Type B pancreatic cell (in vitro differentiated cells): ENCODE measurements around the gene GPC6. TPM values are rescaled to one million over a fixed set of nuclear protein-coding genes. Genes with fewer than 3 reads are reported as not detected.

Experiments
- DNase-seq: peaks from one replicate; pipeline ENCODE4 v3.0.0; 2021; ENCODE audit warnings: mixed read lengths; ENCODE audit not compliant: unreplicated experiment; ENCODE audit errors: extremely low spot score
- H3K27ac Mint-ChIP-seq: 2 replicates; pipeline ENCODE4 v1.8.0; 2021; ENCODE audit warnings: mild to moderate bottlenecking, mixed read lengths
- H3K27me3 Mint-ChIP-seq: 2 replicates; pipeline ENCODE4 v1.8.0; 2021; ENCODE audit warnings: mixed read lengths
- H3K36me3 Mint-ChIP-seq: 2 replicates; pipeline ENCODE4 v1.8.0; 2021; ENCODE audit warnings: mixed read lengths
- H3K4me1 Mint-ChIP-seq: one replicate; pipeline ENCODE4 v1.8.0; 2021; ENCODE audit warnings: mixed read lengths; ENCODE audit not compliant: unreplicated experiment
- H3K4me3 Mint-ChIP-seq: 2 replicates; pipeline ENCODE4 v1.8.0; 2021; ENCODE audit warnings: mild to moderate bottlenecking, mixed read lengths
- H3K9me3 Mint-ChIP-seq: 2 replicates; pipeline ENCODE4 v1.8.0; 2021; ENCODE audit warnings: mixed read lengths
- CTCF ChIP-seq: fragments of 200-600 bp; sonication (generic); conservative IDR thresholded peaks from 2 replicates; pipeline ENCODE4 v1.5.0; 2021; ENCODE audit warnings: antibody characterized with exemption, mild to moderate bottlenecking
- total RNA-seq: library from RNA; stranded (reverse); gene quantifications from 2 replicates; pipeline ENCODE4 v1.2.1, GENCODE V29; 2021; ENCODE audit warnings: low replicate concordance

Gene GPC6
- total RNA-seq, 1 donor from 2014 or later = 30.5 TPM

GRCh38 chr13:93687261-93687660 is 460.7 kb downstream of the GPC6 start:
- DNase-seq = no peak
- TF ChIP-seq CTCF = no peak
- H3K36me3 Mint-ChIP-seq = no peaks in the 10 kb centered on the region
- no peak overlapping the region for H3K27ac Mint-ChIP-seq
- no peaks in the 10 kb centered on the region for H3K4me1 Mint-ChIP-seq
- no peaks in the 10 kb centered on the region for H3K9me3 Mint-ChIP-seq
- H3K4me3 Mint-ChIP-seq = no peak overlapping the region
- no peaks in the 10 kb centered on the region for H3K27me3 Mint-ChIP-seq

GRCh38 chr13:93689333-93689732 is 462.7 kb downstream of the GPC6 start:
- no peak for TF ChIP-seq CTCF
- Mint-ChIP-seq H3K4me3 (no peak overlapping the region), H3K9me3 (no peaks in the 10 kb centered on the region), H3K36me3 (no peaks in the 10 kb centered on the region), H3K4me1 (no peaks in the 10 kb centered on the region), H3K27ac (no peak overlapping the region), H3K27me3 (no peaks in the 10 kb centered on the region)
- DNase-seq = no peak

- no peak for TF ChIP-seq CTCF
These were observed 463.5 kb downstream of the GPC6 start for GRCh38 chr13:93690139-93690538.

GRCh38 chr13:93698016-93698613 is 471.5 kb downstream of the GPC6 start:
- no peak overlapping the region for H3K4me3 Mint-ChIP-seq
- H3K9me3 Mint-ChIP-seq = peaks cover 5% of the 10 kb centered on the region
- no peak for TF ChIP-seq CTCF
- no peak overlapping the region for H3K27ac Mint-ChIP-seq
- no peaks in the 10 kb centered on the region for H3K4me1 Mint-ChIP-seq
- H3K27me3 Mint-ChIP-seq = no peaks in the 10 kb centered on the region
- peaks cover 4% of the 10 kb centered on the region for H3K36me3 Mint-ChIP-seq
- DNase-seq = no peak

More at GRCh38 chr13:93690139-93690538, 463.5 kb downstream of the GPC6 start:
- no peak overlapping the region for H3K27ac Mint-ChIP-seq
- no peak for DNase-seq
- H3K27me3 Mint-ChIP-seq = no peaks in the 10 kb centered on the region
- no peaks in the 10 kb centered on the region for H3K36me3 Mint-ChIP-seq
- H3K4me3 Mint-ChIP-seq = no peak overlapping the region
- no peaks in the 10 kb centered on the region for H3K4me1 Mint-ChIP-seq
- H3K9me3 Mint-ChIP-seq = no peaks in the 10 kb centered on the region

GRCh38 chr13:93700115-93700514 is 473.5 kb downstream of the GPC6 start:
- Mint-ChIP-seq H3K27ac (no peak overlapping the region), H3K4me1 (no peaks in the 10 kb centered on the region)

More at GRCh38 chr13:93700115-93700514, 473.5 kb downstream of the GPC6 start:
- no peak for DNase-seq
- Mint-ChIP-seq H3K27me3 (no peaks in the 10 kb centered on the region), H3K36me3 (peaks cover 4% of the 10 kb centered on the region), H3K9me3 (peaks cover 5% of the 10 kb centered on the region), H3K4me3 (no peak overlapping the region)
- no peak for TF ChIP-seq CTCF
